ENCODE data around the gene HOXA2.

HOXA2 gene

GRCh38 chr7:27115221-27116026, 12.9 kb upstream of the HOXA2 start (continued):
- TF ChIP-seq ZNF274 (IDR thresholded peaks at IDR 0.05; ENCODE audit: low read length) (no peak), ZNF274 (tag by site-specific recombination; IDR thresholded peaks at IDR 0.05; ENCODE audit: borderline replicate concordance) (no peak), ZNF155 (tag by site-specific recombination; IDR thresholded peaks at IDR 0.05) (no peak), ZNF768 (tag by site-specific recombination; IDR thresholded peaks at IDR 0.05) (no peak), MZF1 (tag by site-specific recombination; IDR thresholded peaks at IDR 0.05; ENCODE audit: borderline replicate concordance) (peak; percentile 56; the same call in 1 of the 2 replicates), ZNF677 (tag by site-specific recombination; IDR thresholded peaks at IDR 0.05) (no peak), ZNF23 (tag by site-specific recombination; IDR thresholded peaks at IDR 0.05; ENCODE audit: borderline replicate concordance) (no peak), ZNF184 (tag by site-specific recombination; IDR thresholded peaks at IDR 0.05) (no peak), RBAK (tag by site-specific recombination; IDR thresholded peaks at IDR 0.05) (no peak), ZNF792 (tag by site-specific recombination; IDR thresholded peaks at IDR 0.05) (no peak), ZNF239 (tag by site-specific recombination; IDR thresholded peaks at IDR 0.05) (no peak), TSHZ1 (tag by site-specific recombination; IDR thresholded peaks at IDR 0.05; ENCODE audit: borderline replicate concordance) (peak; percentile 81), ZNF433 (tag by site-specific recombination; IDR thresholded peaks at IDR 0.05; ENCODE audit: low read depth) (no peak), ZSCAN23 (tag by site-specific recombination; IDR thresholded peaks at IDR 0.05) (0 out of 2 replicates have a peak, but pooled peaks have one; percentile 31), GLIS2 (tag by site-specific recombination; IDR thresholded peaks at IDR 0.05) (no peak), ZNF221 (tag by site-specific recombination; IDR thresholded peaks at IDR 0.05; ENCODE audit: borderline replicate concordance) (no peak), ZNF266 (tag by site-specific recombination; IDR thresholded peaks at IDR 0.05; ENCODE audit: low read depth) (no peak), ZNF621 (tag by site-specific recombination; IDR thresholded peaks at IDR 0.05) (no peak), ZSCAN30 (tag by site-specific recombination; IDR thresholded peaks at IDR 0.05) (peak; percentile 79), ZNF785 (tag by site-specific recombination; IDR thresholded peaks at IDR 0.05) (no peak), MEIS1 (CRISPR knock-in tag; IDR thresholded peaks at IDR 0.05; ENCODE audit: borderline replicate concordance) (peak; percentile 92), ZNF211 (tag by site-specific recombination; IDR thresholded peaks at IDR 0.05; ENCODE audit: low read depth) (no peak), ZFP3 (tag by site-specific recombination; IDR thresholded peaks at IDR 0.05; ENCODE audit: low read depth) (no peak), ZNF366 (tag by site-specific recombination; conservative IDR thresholded peaks at IDR 0.05) (peak; percentile 89), ZBTB7A (tag by site-specific recombination; IDR thresholded peaks at IDR 0.05; ENCODE audit: low read depth) (no peak), ZSCAN16 (tag by site-specific recombination; IDR thresholded peaks at IDR 0.05) (peak; percentile 95), ZNF16 (tag by site-specific recombination; IDR thresholded peaks at IDR 0.05; ENCODE audit: low read depth) (no peak), GFI1B (tag by site-specific recombination; IDR thresholded peaks at IDR 0.05) (peak; percentile 79), ZNF214 (tag by site-specific recombination; IDR thresholded peaks at IDR 0.05; ENCODE audit: borderline replicate concordance) (no peak), ZNF362 (tag by site-specific recombination; IDR thresholded peaks at IDR 0.05) (no peak), ZNF776 (tag by site-specific recombination; IDR thresholded peaks at IDR 0.05; ENCODE audit: borderline replicate concordance) (no peak), OVOL3 (tag by site-specific recombination; IDR thresholded peaks at IDR 0.05) (no peak), SALL2 (tag by site-specific recombination; IDR thresholded peaks at IDR 0.05; ENCODE audit: borderline replicate concordance) (no peak), ZSCAN5A (tag by site-specific recombination; IDR thresholded peaks at IDR 0.05) (no peak)
- TF ChIP-seq, protein P1, sequence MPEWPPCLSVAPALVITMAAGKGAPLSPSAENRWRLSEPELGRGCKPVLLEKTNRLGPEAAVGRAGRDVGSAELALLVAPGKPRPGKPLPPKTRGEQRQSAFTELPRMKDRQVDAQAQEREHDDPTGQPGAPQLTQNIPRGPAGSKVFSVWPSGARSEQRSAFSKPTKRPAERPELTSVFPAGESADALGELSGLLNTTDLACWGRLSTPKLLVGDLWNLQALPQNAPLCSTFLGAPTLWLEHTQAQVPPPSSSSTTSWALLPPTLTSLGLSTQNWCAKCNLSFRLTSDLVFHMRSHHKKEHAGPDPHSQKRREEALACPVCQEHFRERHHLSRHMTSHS (tag by site-specific recombination; IDR thresholded peaks at IDR 0.05), result peak; percentile 78; the same call in 1 of the 2 replicates

Measured in HEK293 (cell line).